Endothelial cell of umbilical vein (primary cell): ENCODE measurements around the gene CENPS. TPM values are rescaled to one million over a fixed set of nuclear protein-coding genes. Genes with fewer than 3 reads are reported as not detected.

Experiments used
- BruUV-seq: library from RNA; stranded (reverse); fragments of 400-500 nt; replicated peaks from 2 replicates; lab custom pipeline; 2021; lab: Mats Ljungman, UMichigan
- CTCF ChIA-PET: fragments of 300-600, 350-600 bp; sonication (Branson Sonifier 250); formaldehyde crosslinking; loops from one replicate; lab custom pipeline; 2021; ENCODE audit warnings: antibody characterized with exemption, inconsistent platforms; lab: Charles Lee
- POLR2A ChIA-PET: fragments of 300-600, 350-600 bp; sonication (Branson Sonifier 250); formaldehyde crosslinking; loops from one replicate; lab custom pipeline; 2021; ENCODE audit warnings: antibody characterized with exemption, inconsistent platforms; lab: Charles Lee
- DNase-seq: peaks from one replicate; pipeline ENCODE4 v3.0.0-alpha.2; 2011; ENCODE audit warnings: low read depth, low spot score
- FAIRE-seq: peaks from 2 replicates; lab custom pipeline; 2011; peaks lifted over from hg19 to GRCh38; lab: Jason Lieb, UNC
- H2AFZ ChIP-seq: 2 replicates; pipeline ENCODE4 v1.6.0; 2012; ENCODE audit warnings: low read depth, low read length, control low read depth, inconsistent platforms
- H3K27ac ChIP-seq: 2 replicates; pipeline ENCODE4 v1.5.1; 2011; ENCODE audit warnings: low read depth, mild to moderate bottlenecking, control low read depth, low read length, moderate library complexity; ENCODE audit not compliant: insufficient read depth
- H3K27me3 ChIP-seq, 2 experiments: 2 replicates each; pipeline versions ENCODE4 v1.6.0 to v1.6.1; 2011; ENCODE audit warnings: low read length in 2 of 2, mixed read lengths in 1 of 2; ENCODE audit not compliant: control insufficient read depth in 2 of 2, insufficient read depth in 2 of 2
- H3K36me3 ChIP-seq, 2 experiments: 2 replicates in 1 of 2; 3 replicates in 1 of 2; pipeline ENCODE4 v1.5.1; 2011; ENCODE audit warnings: low read length in 2 of 2, mild to moderate bottlenecking in 1 of 2, moderate library complexity in 1 of 2; ENCODE audit not compliant: control insufficient read depth in 2 of 2, insufficient read depth in 2 of 2; ENCODE audit errors: extremely low read depth in 1 of 2
- H3K4me1 ChIP-seq: 3 replicates; pipeline ENCODE4 v1.5.1; 2011; ENCODE audit warnings: mild to moderate bottlenecking, low read length; ENCODE audit not compliant: control insufficient read depth, insufficient read depth; ENCODE audit errors: extremely low read depth
- H3K4me2 ChIP-seq: 2 replicates; pipeline ENCODE4 v1.6.1; 2011; ENCODE audit warnings: low read length, control low read depth, mixed read lengths; ENCODE audit not compliant: insufficient read depth
- H3K4me3 ChIP-seq, 3 experiments: fragments of 200-600 bp in 1 of 3; sonication (generic), shearing (Covaris generic) in 1 of 3; replicated peaks in 1 of 3; 2 replicates each; pipeline ENCODE4 v1.5.1; 2011 to 2016; ENCODE audit warnings: control low read depth in 3 of 3, low read length in 3 of 3, mild to moderate bottlenecking in 2 of 3, inconsistent platforms in 1 of 3, low read depth in 1 of 3, moderate library complexity in 1 of 3; ENCODE audit not compliant: insufficient read depth in 1 of 3
- H3K79me2 ChIP-seq: 2 replicates; pipeline ENCODE4 v1.6.0; 2012; ENCODE audit warnings: low read length, inconsistent platforms; ENCODE audit not compliant: control insufficient read depth, insufficient read depth
- H3K9ac ChIP-seq: replicated peaks from 2 replicates; pipeline ENCODE3; 2011; ENCODE audit warnings: low read length, control low read depth; ENCODE audit not compliant: insufficient read depth; ENCODE audit errors: extremely low read depth
- H3K9me1 ChIP-seq: replicated peaks from 3 replicates; pipeline ENCODE4 v1.6.0; 2011; ENCODE audit warnings: mild to moderate bottlenecking, low read length; ENCODE audit not compliant: control insufficient read depth, insufficient read depth; ENCODE audit errors: extremely low read depth
- H3K9me3 ChIP-seq: replicated peaks from 2 replicates; pipeline ENCODE4 v1.5.1; 2012; ENCODE audit warnings: low read length, inconsistent platforms; ENCODE audit not compliant: control insufficient read depth, insufficient read depth
- H4K20me1 ChIP-seq: replicated peaks from 2 replicates; pipeline ENCODE3; 2011; ENCODE audit warnings: mild to moderate bottlenecking, low read length; ENCODE audit not compliant: control insufficient read depth, insufficient read depth; ENCODE audit errors: extremely low read depth
- EZH2 ChIP-seq: IDR thresholded peaks from 2 replicates; pipeline ENCODE4 v1.6.1; 2012; ENCODE audit warnings: borderline replicate concordance, low read depth, mild to moderate bottlenecking, moderate library complexity, low read length, inconsistent platforms; ENCODE audit not compliant: severe bottlenecking
- FOS ChIP-seq: IDR thresholded peaks from 2 replicates; pipeline ENCODE4 v1.6.1; 2011; ENCODE audit warnings: mild to moderate bottlenecking, low read length, moderate library complexity, borderline replicate concordance; ENCODE audit not compliant: insufficient read depth
- GATA2 ChIP-seq: IDR thresholded peaks from 2 replicates; pipeline ENCODE4 v1.7.0; 2011; ENCODE audit warnings: low read depth, mild to moderate bottlenecking, moderate library complexity, mixed read lengths, low read length; ENCODE audit not compliant: insufficient read length, insufficient read depth
- JUN ChIP-seq: IDR thresholded peaks from 2 replicates; pipeline ENCODE4 v1.6.1; 2011; ENCODE audit warnings: borderline replicate concordance, low read depth; ENCODE audit not compliant: insufficient read length, insufficient read depth
- MYC ChIP-seq: IDR thresholded peaks from one replicate; pipeline ENCODE4 v1.6.1; 2011; ENCODE audit warnings: mild to moderate bottlenecking, low read depth, low read length
- POLR2A ChIP-seq: IDR thresholded peaks from 2 replicates; pipeline ENCODE4 v1.6.1; 2012; ENCODE audit warnings: low read depth, mild to moderate bottlenecking, control low read depth, low read length
- POLR2AphosphoS5 ChIP-seq: IDR thresholded peaks from 2 replicates; pipeline ENCODE4 v1.6.1; 2012; ENCODE audit warnings: low read depth, mild to moderate bottlenecking, control low read depth, low read length, moderate library complexity; ENCODE audit not compliant: insufficient read depth
- dilution Hi-C: fragments of 300-500 bp; cut with MboI; formaldehyde crosslinking; loops from one replicate; pipeline ENCODE4 v1.15.0; 2019; ENCODE audit warnings: low sequenced_read_pairs; ENCODE audit not compliant: extremely low pct_ligation_motif_present
- intact Hi-C: fragments of 100-400 bp; cut with micrococcal nuclease; formaldehyde crosslinking; loops from one replicate; pipeline ENCODE4 v1.10.0; 2022
- polyA plus RNA-seq, 4 experiments: library from polyadenylated mRNA; depleted of rRNA in 3 of 4; stranded (reverse) in 3 of 4; unstranded in 1 of 4; fragments of >200 nt; gene quantifications; 2 replicates each; pipeline versions ENCODE4 v1.2.1 to v1.2.3, GENCODE V29; 2011 to 2012; ENCODE audit warnings: missing spikeins in 1 of 4
- total RNA-seq: library from RNA; stranded (reverse); gene quantifications from 2 replicates; pipeline ENCODE4 v1.2.3, GENCODE V29; 2021
- TF ChIP-seq, protein P1 (sequence below): IDR thresholded peaks from 2 replicates; pipeline ENCODE4 v1.6.1; 2011; ENCODE audit not compliant: insufficient read depth, insufficient read length
- TF ChIP-seq, protein P2 (sequence below), 2 donors: IDR thresholded peaks; 1 replicate in 1 of 2; 2 replicates in 1 of 2; pipeline ENCODE4 v1.5.1; 2011; ENCODE audit warnings: low read length in 2 of 2, mild to moderate bottlenecking in 2 of 2, moderate library complexity in 2 of 2, control low read depth in 1 of 2, inconsistent platforms in 1 of 2, low read depth in 1 of 2; ENCODE audit not compliant: insufficient read depth in 1 of 2; ENCODE audit errors: extremely low read depth in 1 of 2

Gene CENPS
- total and polyA plus RNA-seq, 2 donors (not counting 3 experiments of a cell fraction or from before 2014, with no cell fraction given), result 10.2 to 16.2 TPM

DNA sequence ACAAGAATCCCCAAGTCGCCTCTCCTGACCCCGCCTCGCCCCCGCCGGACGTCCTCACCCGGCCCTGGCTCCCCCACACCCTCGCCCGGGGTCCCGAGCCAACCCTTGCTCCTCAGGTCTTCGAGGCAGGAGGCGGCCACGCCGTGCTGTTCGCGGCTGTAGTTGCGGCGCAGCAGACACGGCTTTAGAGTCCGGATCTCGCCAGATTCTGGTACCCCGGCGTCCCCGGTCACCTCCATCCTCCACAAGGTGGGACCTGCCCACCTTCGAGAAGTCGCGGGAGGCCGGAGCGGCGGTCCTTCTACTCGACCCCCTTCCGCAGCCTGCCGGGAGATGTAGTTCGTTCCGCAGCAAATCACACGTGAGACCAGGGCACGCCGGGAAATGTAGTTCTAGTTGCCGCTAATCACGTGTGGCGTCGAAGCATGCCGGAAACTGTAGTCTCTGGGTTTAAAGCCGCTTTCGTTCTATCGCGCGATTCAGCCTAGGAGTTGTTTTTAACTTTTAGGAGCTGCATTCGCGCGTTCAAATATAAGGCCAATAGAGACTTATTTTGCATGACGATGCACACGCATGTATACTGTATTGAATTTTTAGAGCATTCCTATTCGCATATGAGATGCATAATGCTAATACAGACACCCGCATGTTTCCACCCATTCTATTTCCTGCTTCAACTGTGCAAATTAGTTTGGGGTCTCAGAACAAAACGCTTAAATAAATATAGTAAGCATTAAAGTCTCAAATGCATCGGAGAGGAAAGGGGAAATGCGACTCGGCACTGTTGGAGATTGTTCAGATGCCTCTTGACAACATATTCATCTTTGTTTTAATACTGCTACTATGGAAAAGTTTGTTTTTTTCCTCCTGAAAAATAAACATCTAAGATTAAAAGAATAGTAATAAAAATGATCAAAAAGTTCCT is 42.2 kb downstream of the CENPS start, which contains the start of gene DFFA:
DFFA (minus strand) TSS at position 310 of the 925 bp plus-strand sequence; CDS start at position 239, 71 bp downstream.
- H3K79me2 ChIP-seq, result peaks cover 29% of the 10 kb centered on the region
- H3K27ac ChIP-seq, result peak within 1 kb of the TSS; percentile 25
- no peaks in the 10 kb centered on the region for H3K9me3 ChIP-seq
- TF ChIP-seq JUN, result no peak
- peak; percentile 78 for TF ChIP-seq POLR2A
- peak; percentile 72 for TF ChIP-seq MYC
- peak; percentile 59 for TF ChIP-seq POLR2AphosphoS5
- no peak for TF ChIP-seq EZH2
- TF ChIP-seq GATA2, result no peak
- TF ChIP-seq FOS, result no peak
- TF ChIP-seq, protein P1, sequence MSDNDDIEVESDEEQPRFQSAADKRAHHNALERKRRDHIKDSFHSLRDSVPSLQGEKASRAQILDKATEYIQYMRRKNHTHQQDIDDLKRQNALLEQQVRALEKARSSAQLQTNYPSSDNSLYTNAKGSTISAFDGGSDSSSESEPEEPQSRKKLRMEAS, result peak; percentile 100
- TF ChIP-seq, protein P2, sequence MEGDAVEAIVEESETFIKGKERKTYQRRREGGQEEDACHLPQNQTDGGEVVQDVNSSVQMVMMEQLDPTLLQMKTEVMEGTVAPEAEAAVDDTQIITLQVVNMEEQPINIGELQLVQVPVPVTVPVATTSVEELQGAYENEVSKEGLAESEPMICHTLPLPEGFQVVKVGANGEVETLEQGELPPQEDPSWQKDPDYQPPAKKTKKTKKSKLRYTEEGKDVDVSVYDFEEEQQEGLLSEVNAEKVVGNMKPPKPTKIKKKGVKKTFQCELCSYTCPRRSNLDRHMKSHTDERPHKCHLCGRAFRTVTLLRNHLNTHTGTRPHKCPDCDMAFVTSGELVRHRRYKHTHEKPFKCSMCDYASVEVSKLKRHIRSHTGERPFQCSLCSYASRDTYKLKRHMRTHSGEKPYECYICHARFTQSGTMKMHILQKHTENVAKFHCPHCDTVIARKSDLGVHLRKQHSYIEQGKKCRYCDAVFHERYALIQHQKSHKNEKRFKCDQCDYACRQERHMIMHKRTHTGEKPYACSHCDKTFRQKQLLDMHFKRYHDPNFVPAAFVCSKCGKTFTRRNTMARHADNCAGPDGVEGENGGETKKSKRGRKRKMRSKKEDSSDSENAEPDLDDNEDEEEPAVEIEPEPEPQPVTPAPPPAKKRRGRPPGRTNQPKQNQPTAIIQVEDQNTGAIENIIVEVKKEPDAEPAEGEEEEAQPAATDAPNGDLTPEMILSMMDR (IDR thresholded peaks at IDR 0.05; ENCODE audit: extremely low read depth in 1 of 2, insufficient read depth in 1 of 2, low read depth in 1 of 2, low read length in 2 of 2), result no peak
- DNase-seq, result peak; percentile 97
- H4K20me1 ChIP-seq, result no peaks in the 10 kb centered on the region
- intact Hi-C loops, result loop anchor here (1.0 kb wide), 2 partner anchors 13 to 42 kb away; partner anchors contain the start of gene CENPS
- peak; percentile 97 for FAIRE-seq
- H2AFZ ChIP-seq, result peak within 1 kb of the TSS; percentile 79
- no peaks in the 10 kb centered on the region for H3K9me1 ChIP-seq
- H3K4me2 ChIP-seq, result peak within 1 kb of the TSS; percentile 76
- H3K36me3 ChIP-seq, result peaks cover 0 to 2% of the 10 kb centered on the region in 2 experiments
- CTCF ChIA-PET, result interaction anchor here (1.0 to 1.5 kb wide), 2 partner anchors 21 to 42 kb away, joined by 3 read pairs; partner anchors contain the start of gene CENPS
- peak within 1 kb of the TSS; percentile 39 to 81 (median 66) for H3K4me3 ChIP-seq
- POLR2A ChIA-PET, result interaction anchor here (1.0 kb wide), 1 partner anchor 41 kb away, joined by 3 read pairs; no protein-coding TSS in a partner anchor
- H3K27me3 ChIP-seq, result no peaks in the 10 kb centered on the region
- dilution Hi-C loops, result no loop called here
- H3K9ac ChIP-seq, result peak within 1 kb of the TSS; percentile 64
- BruUV-seq, result no TSS peak
- peaks cover 8% of the 10 kb centered on the region for H3K4me1 ChIP-seq
